PC-3 (cell line): Measurements from ENCODE around the gene ARL8A. TPM values are rescaled to one million over a fixed set of nuclear protein-coding genes. Genes with fewer than 3 reads are reported as not detected.

Experiments
- ATAC-seq: fragments of 200-7000 bp; cut with Tn5 transposase; 2 replicates; pipeline ENCODE4 v1.9.1; 2020; ENCODE audit warnings: mild to moderate bottlenecking, moderate library complexity
- BruUV-seq: library from RNA; stranded (reverse); fragments of 400-500 nt; replicated peaks from 2 replicates; lab custom pipeline; 2021; lab: Mats Ljungman, UMichigan
- CTCF ChIA-PET: fragments of 300-600 bp; sonication (Branson Sonifier 250); formaldehyde crosslinking; loops from one replicate; lab custom pipeline; 2022; ENCODE audit warnings: antibody characterized with exemption; lab: Charles Lee
- POLR2A ChIA-PET: fragments of 300-600 bp; sonication (Branson Sonifier 250); formaldehyde crosslinking; loops from one replicate; lab custom pipeline; 2022; ENCODE audit warnings: antibody characterized with exemption; ENCODE audit not compliant: unreplicated experiment; lab: Charles Lee
- DNase-seq: peaks from one replicate; pipeline ENCODE4 v3.0.0-alpha.2; 2015
- H2AFZ ChIP-seq: fragments of 300-600 bp; sonication (generic); 2 replicates; pipeline ENCODE4 v1.6.0; 2016; ENCODE audit warnings: antibody characterized with exemption, low read length
- H3F3A ChIP-seq: fragments of 300-600 bp; sonication (generic); one replicate; pipeline ENCODE4 v1.6.0; 2017; ENCODE audit warnings: antibody characterized with exemption, low read length, control low read depth, mild to moderate bottlenecking; ENCODE audit not compliant: unreplicated experiment
- H3K27ac ChIP-seq: fragments of 300-600 bp; sonication (generic); 2 replicates; pipeline ENCODE4 v1.5.1; 2016; ENCODE audit warnings: mild to moderate bottlenecking, low read length
- H3K27me3 ChIP-seq: fragments of 300-600 bp; sonication (generic); 2 replicates; pipeline ENCODE4 v1.6.1; 2016; ENCODE audit warnings: low read length, mixed read lengths
- H3K36me3 ChIP-seq: fragments of 300-600 bp; sonication (generic); 2 replicates; pipeline ENCODE4 v1.6.1; 2016; ENCODE audit warnings: low read depth, mixed run types, low read length, mixed read lengths
- H3K4me1 ChIP-seq: fragments of 300-600 bp; sonication (generic); 2 replicates; pipeline ENCODE4 v1.5.1; 2016; ENCODE audit warnings: low read length; ENCODE audit not compliant: insufficient read depth
- H3K4me2 ChIP-seq: fragments of 300-600 bp; sonication (generic); 2 replicates; pipeline ENCODE4 v1.6.0; 2016; ENCODE audit warnings: low read length
- H3K4me3 ChIP-seq: fragments of 300-600 bp; sonication (generic); 2 replicates; pipeline ENCODE4 v1.5.1; 2016; ENCODE audit warnings: mild to moderate bottlenecking, low read length, mixed read lengths
- H3K79me2 ChIP-seq: fragments of 300-600 bp; sonication (generic); 2 replicates; pipeline ENCODE4 v1.6.1; 2017; ENCODE audit warnings: low read length, mixed read lengths
- H3K9ac ChIP-seq: fragments of 300-600 bp; sonication (generic); 2 replicates; pipeline ENCODE4 v1.6.0; 2016; ENCODE audit warnings: mild to moderate bottlenecking, low read length
- H3K9me2 ChIP-seq: fragments of 300-600 bp; sonication (generic); replicated peaks from 2 replicates; pipeline ENCODE4 v1.6.1; 2016; ENCODE audit warnings: mixed run types, low read length, mixed read lengths
- H3K9me3 ChIP-seq: fragments of 300-600 bp; sonication (generic); 2 replicates; pipeline ENCODE4 v1.6.1; 2016; ENCODE audit warnings: low read length, mixed read lengths
- H4K20me1 ChIP-seq: fragments of 300-600 bp; sonication (generic); 2 replicates; pipeline ENCODE4 v1.6.1; 2016; ENCODE audit warnings: low read length, mixed read lengths
- EZH2 ChIP-seq: fragments of 300-600 bp; sonication (generic); IDR thresholded peaks from one replicate; pipeline ENCODE4 v1.6.1; 2017; ENCODE audit warnings: antibody characterized with exemption, mild to moderate bottlenecking, low read length; ENCODE audit not compliant: unreplicated experiment
- EZH2phosphoT487 ChIP-seq: fragments of 300-600 bp; sonication (generic); IDR thresholded peaks from 2 replicates; pipeline ENCODE4 v1.6.1; 2018; ENCODE audit warnings: mild to moderate bottlenecking, antibody characterized with exemption, low read length, borderline replicate concordance
- intact Hi-C: fragments of 100-400 bp; cut with micrococcal nuclease; formaldehyde crosslinking; loops from 2 replicates; pipeline ENCODE4 v1.9.0; 2023
- total RNA-seq: library from RNA; depleted of rRNA; stranded (reverse); fragments of >200 nt; gene quantifications from 2 replicates; pipeline ENCODE4 v1.2.3, GENCODE V29; 2014
- TF ChIP-seq, protein P1 (sequence below): fragments of 300-600 bp; sonication (generic); conservative IDR thresholded peaks from 2 replicates; pipeline ENCODE4 v1.5.1; 2017; ENCODE audit warnings: antibody characterized with exemption, low read depth, mild to moderate bottlenecking, low read length

Gene ARL8A
- total RNA-seq, 1 experiment from 2014 or later = 20.4 TPM

DNA sequence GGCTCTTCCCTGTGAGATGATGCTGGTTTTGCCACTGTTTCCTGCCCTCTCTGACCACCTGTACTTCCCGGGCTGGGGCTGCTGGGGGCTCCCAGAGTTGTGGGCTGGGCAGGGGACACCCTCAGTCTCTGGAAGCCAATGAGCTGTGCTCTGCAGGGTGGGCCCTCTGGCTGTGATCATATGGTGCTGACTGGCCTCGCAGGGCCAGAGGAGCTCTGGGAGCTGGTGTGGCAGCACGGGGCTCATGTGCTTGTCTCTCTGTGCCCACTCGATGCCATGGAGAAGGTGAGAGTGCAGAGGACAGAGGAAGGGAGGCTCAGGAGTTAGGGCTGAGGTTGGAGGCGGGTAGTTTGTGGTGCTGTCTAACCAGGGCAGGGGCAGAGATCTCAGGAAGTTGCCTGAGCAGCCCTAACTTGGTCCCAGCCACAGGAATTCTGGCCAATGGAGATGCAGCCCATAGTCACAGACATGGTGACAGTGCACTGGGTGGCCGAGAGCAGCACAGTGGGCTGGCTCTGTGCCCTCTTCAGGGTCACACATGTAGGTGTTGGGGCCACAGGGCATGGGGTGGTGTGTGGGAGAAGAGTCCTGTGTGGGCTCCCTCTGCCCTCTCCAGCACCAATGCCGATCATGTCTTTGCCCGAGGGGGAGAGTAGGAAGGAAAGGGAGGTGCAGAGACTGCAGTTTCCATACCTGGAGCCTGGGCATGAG is 43.3 kb upstream of the ARL8A start:
- no peak for DNase-seq
- intact Hi-C loops = no loop called here
- H3K4me2 ChIP-seq = no peak overlapping the region
- H3K36me3 ChIP-seq = no peaks in the 10 kb centered on the region
- no peaks in the 10 kb centered on the region for H3K4me1 ChIP-seq
- H3K9ac ChIP-seq = no peak overlapping the region
- CTCF ChIA-PET = no interaction called here
- no peak overlapping the region for H3K4me3 ChIP-seq
- H3K27ac ChIP-seq = no peak overlapping the region
- no TSS peak for BruUV-seq
- H3K79me2 ChIP-seq = no peaks in the 10 kb centered on the region
- no peak overlapping the region for H2AFZ ChIP-seq
- H3K27me3 ChIP-seq = no peaks in the 10 kb centered on the region
- POLR2A ChIA-PET = no interaction called here
- no peaks in the 10 kb centered on the region for H3K9me2 ChIP-seq
- no peaks in the 10 kb centered on the region for H3K9me3 ChIP-seq
- TF ChIP-seq, protein P1, sequence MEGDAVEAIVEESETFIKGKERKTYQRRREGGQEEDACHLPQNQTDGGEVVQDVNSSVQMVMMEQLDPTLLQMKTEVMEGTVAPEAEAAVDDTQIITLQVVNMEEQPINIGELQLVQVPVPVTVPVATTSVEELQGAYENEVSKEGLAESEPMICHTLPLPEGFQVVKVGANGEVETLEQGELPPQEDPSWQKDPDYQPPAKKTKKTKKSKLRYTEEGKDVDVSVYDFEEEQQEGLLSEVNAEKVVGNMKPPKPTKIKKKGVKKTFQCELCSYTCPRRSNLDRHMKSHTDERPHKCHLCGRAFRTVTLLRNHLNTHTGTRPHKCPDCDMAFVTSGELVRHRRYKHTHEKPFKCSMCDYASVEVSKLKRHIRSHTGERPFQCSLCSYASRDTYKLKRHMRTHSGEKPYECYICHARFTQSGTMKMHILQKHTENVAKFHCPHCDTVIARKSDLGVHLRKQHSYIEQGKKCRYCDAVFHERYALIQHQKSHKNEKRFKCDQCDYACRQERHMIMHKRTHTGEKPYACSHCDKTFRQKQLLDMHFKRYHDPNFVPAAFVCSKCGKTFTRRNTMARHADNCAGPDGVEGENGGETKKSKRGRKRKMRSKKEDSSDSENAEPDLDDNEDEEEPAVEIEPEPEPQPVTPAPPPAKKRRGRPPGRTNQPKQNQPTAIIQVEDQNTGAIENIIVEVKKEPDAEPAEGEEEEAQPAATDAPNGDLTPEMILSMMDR = no peak
- TF ChIP-seq EZH2phosphoT487 (no peak), EZH2 (no peak)
- ATAC-seq = no peak
- H3F3A ChIP-seq = no peaks in the 10 kb centered on the region
- H4K20me1 ChIP-seq = no peaks in the 10 kb centered on the region

DNA sequence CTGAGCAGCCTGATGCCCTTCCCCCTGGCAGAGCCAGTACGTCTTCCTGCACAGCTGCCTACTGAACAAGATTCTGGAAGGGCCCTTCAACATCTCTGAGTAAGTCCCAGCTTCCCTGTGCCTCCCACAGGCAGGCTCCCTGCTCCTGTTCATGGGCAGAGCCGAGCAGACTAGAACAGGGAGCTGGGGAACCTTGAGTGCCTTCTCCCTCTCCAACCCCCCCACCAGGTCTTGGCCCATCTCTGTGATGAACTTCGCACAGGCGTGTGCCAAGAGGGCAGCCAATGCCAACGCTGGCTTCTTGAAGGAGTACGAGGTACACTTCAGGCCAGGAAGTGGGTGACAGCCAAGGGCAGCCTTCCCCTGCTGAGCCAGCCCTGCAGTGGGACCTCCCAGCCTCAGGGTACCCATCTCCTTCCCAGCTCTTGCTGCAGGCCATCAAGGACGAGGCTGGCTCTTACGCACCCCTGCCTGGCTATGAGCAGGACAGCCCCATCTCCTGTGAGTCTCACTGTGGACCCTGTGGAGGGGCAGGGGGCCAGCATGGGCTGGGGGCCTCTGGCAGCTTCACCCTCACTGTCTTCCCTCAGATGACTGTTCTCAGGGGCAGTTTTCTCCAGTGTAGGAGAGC is 42.6 kb upstream of the ARL8A start:
- DNase-seq (no peak), ATAC-seq (no peak)
- Histone ChIP-seq H2AFZ (no peak overlapping the region), H3K9me2 (no peaks in the 10 kb centered on the region), H3K36me3 (no peaks in the 10 kb centered on the region), H3K9me3 (no peaks in the 10 kb centered on the region), H3K27me3 (no peaks in the 10 kb centered on the region), H3K79me2 (no peaks in the 10 kb centered on the region), H3K4me3 (no peak overlapping the region), H3F3A (no peaks in the 10 kb centered on the region), H3K27ac (no peak overlapping the region), H3K9ac (no peak overlapping the region), H4K20me1 (no peaks in the 10 kb centered on the region), H3K4me2 (no peak overlapping the region), H3K4me1 (no peaks in the 10 kb centered on the region)
- ChIA-PET POLR2A (no interaction called here), CTCF (no interaction called here)
- no TSS peak for BruUV-seq
- intact Hi-C loops = no loop called here
- TF ChIP-seq, protein P1 = no peak
- TF ChIP-seq EZH2phosphoT487 (no peak), EZH2 (no peak)

DNA sequence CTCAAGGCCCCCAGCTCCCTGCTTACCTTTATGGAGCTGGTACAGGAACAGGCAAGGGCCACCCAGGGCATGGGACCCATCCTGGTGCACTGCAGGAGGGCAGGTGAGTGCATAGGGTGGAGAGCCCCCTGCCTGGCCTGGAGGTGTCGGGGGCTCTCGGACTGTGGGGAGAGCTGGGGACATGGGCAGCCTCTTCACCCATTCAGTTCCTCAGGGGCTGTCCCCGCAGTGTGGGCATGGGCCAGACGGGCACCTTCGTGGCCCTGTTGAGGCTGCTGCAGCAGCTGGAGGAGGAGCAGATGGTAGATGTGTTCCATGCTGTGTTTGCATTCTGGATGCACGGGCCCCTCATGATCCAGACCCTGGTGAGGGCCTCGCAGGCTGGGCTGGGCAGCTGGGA is 41.8 kb upstream of the ARL8A start:
- H3K27me3 ChIP-seq = no peaks in the 10 kb centered on the region
- H3K9me2 ChIP-seq = no peaks in the 10 kb centered on the region
- no peak overlapping the region for H3K4me3 ChIP-seq
- H3K9me3 ChIP-seq = no peaks in the 10 kb centered on the region
- H3F3A ChIP-seq = no peaks in the 10 kb centered on the region
- no peak overlapping the region for H2AFZ ChIP-seq
- intact Hi-C loops = no loop called here
- H3K36me3 ChIP-seq = no peaks in the 10 kb centered on the region
- ATAC-seq (no peak), DNase-seq (no peak)
- CTCF ChIA-PET = interaction anchor here (0.6 kb wide), 1 partner anchor 29 kb away, joined by 3 read pairs; no protein-coding TSS in a partner anchor
- H3K27ac ChIP-seq = no peak overlapping the region
- no peak overlapping the region for H3K4me2 ChIP-seq
- no peaks in the 10 kb centered on the region for H3K4me1 ChIP-seq
- POLR2A ChIA-PET = no interaction called here
- no peaks in the 10 kb centered on the region for H4K20me1 ChIP-seq
- TF ChIP-seq EZH2 = no peak
- H3K9ac ChIP-seq = no peak overlapping the region
- BruUV-seq = no TSS peak
- H3K79me2 ChIP-seq = no peaks in the 10 kb centered on the region
